GM18520 (cell line): ENCODE data around the gene LAMC3.

Experiments
- ATAC-seq: cut with Tn5 transposase; IDR thresholded peaks from one replicate; pipeline ENCODE4 v1.9.1; 2021; ENCODE audit not compliant: unreplicated experiment

LAMC3 gene

DNA sequence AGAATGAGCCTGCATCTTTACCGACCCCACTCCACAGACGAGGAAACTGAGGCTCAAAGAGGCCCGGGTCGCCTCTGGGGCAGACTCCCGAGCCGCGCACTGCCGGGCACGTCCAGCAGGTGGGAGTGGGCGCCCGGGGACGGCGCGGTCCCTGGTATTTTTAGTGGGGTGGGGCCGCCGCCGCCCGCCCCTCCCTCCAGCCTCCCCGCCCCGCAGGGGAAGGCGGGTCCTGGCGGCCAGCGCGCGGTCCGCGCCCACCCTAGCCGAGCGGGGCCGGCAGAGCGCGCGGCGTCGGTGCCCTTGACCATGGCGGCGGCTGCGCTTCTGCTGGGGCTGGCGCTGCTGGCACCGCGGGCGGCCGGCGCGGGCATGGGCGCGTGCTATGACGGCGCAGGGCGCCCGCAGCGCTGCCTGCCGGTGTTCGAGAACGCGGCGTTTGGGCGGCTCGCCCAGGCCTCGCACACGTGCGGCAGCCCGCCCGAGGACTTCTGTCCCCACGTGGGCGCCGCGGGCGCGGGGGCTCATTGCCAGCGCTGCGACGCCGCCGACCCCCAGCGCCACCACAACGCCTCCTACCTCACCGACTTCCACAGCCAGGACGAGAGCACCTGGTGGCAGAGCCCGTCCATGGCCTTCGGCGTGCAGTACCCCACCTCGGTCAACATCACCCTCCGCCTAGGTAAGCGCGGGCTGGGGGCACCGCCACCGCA lies at the start of gene LAMC3:
TSS of gene LAMC3 (plus strand) at position 266 of the 710 bp plus-strand sequence. CDS start at position 307, 41 bp downstream.
- no peak for ATAC-seq

DNA sequence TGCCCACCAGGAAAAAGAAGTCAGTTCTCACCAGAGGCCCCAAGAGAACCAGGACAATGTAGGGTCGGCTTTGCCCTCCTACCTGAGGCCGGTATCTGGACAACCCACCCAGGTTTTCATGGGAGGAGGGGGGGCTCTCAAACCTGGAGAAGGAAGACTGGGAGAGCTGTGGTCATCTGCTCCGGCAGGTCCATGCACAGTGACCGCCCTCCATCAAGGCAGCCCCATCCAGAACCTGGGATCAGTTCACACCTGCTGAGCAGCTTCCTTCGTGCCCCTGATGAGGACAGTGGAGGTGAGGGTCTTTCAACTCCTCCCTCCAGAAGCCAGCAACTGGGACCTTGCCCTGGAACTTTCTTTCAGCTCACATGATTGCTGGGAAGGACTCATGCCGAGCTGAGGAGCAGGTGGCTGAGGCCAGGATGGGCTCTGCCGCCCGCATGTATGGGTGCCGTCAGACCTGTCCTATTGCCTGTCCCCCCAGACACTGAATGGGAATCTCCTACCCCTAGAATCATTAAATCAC lies 49.1 kb upstream of the LAMC3 start:
- ATAC-seq: no peak

DNA sequence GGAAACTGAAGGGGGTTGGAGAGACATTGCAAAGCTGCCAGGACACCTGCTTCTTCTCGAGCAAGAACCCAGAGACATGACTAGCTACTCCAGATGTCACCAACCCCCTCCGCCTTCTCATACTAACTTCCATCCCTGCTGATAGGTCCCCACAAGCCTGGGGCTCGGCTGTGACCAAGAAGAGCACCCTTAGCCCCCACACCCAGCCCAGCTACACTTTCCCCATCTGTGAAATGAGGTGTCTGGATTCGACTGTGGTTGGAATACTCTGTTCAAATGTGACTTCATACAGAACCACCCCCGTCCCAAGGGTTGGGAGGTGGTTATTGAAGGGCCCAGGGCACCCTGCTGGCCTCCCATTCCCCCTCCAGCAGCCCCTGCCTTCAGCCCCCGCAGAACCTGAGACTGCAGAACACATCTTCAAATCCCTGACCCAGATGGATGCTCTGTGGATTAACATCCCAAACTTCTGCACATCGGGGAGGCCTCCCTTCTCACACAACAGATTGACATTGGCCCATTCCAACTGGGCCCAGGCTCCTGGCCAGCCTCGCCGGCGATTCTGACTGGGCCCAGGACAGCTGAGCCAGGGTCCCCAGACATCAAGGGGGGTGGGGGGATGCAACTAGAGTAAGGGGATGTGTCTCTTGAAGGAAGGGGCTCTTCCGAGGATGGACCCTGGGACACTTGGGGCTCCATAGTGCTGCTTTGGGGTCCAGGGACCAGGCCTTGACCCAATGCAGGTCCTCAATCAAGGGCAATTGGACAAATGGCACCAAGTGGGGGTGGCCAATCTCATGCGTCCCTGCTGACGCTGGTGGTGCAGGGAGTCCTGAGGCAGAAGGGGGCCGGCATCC lies 48.2 kb upstream of the LAMC3 start:
- no peak for ATAC-seq

DNA sequence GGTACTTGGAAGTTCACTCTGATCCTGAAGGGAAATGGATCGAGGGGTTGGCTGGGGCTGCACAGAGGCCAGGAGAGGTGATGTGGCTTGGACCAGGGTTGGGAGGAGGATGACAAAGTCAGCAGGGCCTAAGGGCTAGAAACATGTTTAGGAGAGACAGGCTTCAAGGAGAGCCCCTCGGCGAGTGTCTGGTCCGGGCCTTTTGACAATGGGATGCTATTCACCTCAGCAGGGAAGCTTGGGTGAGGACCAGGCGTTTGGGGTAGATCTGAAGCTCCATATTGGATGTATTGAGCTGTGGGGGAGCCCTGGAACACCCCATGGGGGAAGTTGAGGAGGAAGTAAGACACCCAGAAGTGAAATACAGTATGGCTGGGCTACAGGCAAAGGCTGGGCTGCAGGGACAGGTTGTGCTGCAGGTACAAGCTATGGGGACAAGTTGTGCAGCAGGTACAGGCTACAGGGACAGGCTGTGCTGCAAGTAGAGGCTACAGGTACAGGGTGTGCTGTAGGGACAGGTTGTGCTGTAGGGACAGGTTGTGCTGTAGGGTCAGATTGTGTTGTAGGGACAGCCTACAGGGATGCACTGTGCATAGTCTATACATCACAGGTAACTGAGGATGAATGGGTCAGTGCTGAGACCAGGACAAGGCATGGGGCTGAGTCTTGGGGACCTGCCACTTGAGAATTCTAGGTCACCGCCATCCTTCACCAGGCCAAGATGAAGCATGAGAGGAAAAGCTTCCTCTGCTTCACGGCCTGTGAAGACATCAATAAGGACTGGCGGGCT lies 47.3 kb upstream of the LAMC3 start:
- no peak for ATAC-seq

DNA sequence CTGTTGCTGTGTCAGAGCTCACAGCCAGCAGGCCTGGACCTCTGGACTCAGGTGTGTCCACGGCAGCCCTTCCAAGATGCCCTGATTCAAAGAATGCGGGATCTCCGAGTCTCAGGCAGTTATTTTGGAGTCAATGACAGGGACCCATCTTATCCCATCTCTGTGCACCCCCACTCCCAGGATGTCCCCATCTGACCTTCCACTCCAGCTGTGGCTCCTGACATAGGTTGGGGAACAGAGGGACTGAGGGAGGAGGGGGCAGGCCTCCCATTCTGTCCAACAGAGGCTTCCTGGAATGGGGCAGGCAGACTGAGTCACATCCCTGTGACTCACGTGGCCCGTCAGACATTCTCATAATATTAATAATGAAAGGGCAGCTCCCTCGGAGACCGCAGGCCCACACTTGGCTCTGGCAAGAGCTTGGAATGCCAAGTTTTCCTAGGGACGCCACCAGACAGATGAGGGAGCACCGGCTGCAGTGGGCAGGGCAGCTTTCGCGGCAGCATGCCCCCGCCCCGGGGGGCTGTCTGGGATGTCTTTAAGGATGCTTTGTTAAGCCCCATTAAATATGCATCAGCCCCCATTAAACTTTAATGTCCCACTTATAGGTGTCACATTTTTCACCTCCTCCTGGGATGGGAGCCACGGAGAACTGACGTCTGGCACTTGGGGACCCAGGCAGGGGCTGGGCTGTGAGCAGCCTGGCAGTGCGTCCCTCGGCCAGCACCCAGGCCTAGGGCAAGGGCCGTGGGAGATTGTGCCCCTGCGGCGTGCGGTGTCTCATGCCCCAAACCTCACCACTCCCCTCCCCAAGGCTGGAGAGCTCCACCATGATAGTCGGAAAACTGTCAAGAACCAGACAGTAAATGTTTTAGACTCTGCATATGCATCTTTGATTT lies 46.3 kb upstream of the LAMC3 start:
- no peak for ATAC-seq

DNA sequence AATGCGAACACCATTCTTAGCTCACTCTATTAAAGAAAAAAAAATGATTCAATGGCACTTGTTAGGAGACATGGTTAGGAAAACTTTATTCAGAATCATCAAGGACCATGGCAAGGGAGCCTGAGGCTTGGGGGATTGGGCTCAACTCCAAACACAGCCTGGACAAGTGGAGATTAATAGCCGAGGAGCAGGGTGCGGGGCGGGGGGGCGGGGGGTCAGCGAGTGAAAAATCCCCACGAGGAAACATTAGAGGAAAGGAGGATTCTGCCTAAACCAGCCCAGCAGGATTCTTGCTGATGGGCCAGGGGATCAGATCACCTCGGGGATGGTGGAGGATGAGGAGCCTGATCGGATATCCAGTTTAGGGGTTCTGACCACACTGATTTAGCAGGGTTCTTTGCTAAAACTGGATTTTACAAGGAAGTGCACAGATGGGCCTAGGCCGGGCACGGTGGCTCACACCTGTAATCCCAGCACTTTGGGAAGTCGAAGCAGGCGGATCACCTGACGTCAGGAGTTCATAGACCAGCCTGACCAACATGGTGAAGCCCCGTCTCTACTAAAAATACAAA lies 45.6 kb upstream of the LAMC3 start:
- no peak for ATAC-seq

DNA sequence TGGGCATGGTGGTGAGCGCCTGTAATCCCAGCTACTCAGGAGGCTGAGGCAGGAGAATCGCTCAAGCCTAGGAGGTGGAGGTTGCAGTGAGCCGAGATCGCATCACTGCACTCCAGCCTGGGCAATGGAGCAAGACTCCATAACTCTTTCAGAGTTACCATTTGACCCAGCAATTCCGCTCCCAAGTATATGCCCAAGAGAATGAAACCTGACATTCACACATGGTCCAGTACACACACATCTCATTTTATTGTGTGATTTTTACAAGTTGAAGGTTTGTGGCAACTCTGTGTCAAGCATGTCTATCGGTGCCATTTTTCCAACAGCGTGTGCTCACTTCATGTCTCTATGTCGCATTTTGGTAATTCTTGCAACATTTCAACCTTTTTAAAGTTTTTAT lies 45.1 kb upstream of the LAMC3 start:
- ATAC-seq: no peak

DNA sequence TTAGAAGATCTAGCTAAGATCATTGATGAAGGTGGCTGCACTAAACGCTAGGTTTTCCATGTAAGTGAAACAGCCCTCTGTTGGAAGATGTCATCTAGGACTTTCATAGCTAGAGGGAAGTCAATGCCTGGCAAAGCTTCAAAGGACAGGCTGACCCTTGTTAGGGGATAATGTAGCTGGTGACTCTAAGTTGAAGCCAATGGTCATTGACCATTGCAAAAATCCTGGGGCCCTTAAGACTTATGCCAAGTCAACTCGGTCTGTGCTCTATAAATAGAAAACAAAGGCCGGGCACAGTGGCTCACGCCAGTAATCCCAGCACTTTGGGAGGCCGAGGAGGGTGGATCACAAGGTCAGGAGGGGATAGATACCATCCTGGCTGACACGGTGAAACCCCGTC lies 43.3 kb upstream of the LAMC3 start:
- ATAC-seq: no peak

DNA sequence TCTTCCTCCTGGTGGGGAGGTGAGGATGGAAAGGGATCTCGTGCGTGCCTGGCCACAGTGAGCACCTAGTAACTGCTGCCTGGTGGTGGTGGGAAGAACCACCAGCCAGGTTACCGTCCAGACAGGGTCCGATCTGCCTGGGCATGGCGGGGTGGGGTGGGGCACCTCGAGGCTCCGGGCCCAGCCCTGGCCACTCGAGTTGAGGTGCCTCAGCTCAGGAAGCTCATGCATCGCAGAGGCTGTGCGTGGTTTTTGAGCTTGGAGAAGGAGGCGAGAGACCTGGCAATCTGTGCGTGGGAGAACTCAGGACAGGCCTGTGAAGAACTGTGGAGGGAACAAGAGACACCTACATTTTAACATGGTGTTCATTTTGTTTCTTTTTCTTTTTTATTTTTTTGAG lies 38.9 kb upstream of the LAMC3 start:
- ATAC-seq: no peak

DNA sequence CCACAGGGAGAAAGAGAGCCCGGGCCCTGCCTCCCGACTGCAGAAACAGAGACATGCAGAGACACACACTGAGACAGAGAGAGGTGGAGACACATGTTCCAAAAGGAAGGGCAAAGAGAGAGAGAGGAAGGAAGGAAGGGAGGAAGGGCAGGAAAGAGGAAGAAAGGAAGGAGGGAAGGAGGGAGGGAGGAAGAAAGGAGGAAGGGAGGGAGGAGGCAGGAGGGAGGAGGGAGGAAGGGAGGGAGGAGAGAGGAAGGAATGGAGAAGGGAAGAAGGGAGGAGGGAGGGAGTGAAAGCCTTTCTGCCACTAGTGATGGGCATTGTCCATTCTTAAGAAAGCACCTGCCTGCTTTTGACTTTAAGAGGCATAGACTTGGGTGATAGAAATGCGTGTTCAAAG lies 38.1 kb upstream of the LAMC3 start:
- ATAC-seq: no peak

DNA sequence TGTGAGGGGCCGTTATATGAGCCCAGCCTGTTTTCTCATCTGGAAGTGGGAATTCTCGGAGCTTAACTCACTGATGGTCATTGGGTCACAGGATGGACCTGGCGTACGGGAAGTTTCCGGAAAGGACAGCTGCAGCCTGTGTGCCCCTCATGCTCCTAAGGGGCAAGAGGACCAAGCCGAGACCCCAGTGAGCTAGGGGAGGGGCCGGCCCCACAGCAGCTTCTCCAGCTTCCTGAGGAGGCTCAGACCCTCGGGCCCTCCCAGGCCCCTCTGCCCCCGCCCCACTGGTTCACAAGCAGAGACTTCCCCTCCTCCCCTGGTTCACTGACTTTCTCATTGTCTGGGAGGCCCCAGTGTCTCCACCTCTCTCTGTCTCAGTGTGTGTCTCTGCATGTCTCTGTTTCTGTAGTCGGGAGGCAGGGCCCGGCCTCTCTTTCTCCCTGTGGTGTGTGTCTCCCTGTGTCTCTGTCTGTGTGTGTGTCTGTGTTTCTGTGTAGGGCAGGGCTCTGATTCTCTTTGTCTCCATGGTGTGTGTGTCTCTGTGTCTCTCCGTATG lies 37.6 kb upstream of the LAMC3 start:
- ATAC-seq: no peak

DNA sequence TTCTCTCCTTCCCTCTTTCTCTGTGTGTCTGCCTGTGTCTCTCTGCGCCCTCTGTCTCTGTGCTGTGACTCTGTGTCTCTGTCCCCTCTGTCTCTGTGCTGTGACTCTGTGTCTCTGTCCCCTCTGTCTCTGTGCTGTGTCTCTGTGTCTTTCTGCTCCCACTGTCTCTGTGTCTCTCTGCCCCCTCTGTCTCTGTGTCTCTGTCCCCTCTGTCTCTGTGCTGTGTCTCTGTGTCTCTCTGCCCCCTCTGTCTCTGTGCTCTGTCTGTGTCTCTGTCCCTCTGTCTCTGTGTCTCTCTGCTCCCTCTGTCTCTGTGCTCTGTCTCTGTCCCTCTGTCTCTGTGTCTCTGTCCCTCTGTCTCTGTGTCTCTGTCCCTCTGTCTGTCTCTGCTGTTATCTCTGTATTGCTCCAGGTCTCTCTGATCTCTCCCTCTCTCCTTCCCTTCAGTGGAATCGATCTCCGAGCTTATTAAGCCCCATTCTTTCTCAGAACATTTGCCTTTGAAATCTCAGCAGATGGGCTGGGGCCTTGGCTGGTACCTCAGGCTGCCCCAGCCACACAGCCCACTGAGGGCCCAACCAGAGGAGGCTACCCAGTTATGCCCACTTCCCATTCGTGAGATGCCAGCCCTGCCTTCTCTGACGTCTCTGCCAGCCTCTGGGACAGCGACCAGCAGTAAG lies 36.6 kb upstream of the LAMC3 start:
- ATAC-seq: no peak

DNA sequence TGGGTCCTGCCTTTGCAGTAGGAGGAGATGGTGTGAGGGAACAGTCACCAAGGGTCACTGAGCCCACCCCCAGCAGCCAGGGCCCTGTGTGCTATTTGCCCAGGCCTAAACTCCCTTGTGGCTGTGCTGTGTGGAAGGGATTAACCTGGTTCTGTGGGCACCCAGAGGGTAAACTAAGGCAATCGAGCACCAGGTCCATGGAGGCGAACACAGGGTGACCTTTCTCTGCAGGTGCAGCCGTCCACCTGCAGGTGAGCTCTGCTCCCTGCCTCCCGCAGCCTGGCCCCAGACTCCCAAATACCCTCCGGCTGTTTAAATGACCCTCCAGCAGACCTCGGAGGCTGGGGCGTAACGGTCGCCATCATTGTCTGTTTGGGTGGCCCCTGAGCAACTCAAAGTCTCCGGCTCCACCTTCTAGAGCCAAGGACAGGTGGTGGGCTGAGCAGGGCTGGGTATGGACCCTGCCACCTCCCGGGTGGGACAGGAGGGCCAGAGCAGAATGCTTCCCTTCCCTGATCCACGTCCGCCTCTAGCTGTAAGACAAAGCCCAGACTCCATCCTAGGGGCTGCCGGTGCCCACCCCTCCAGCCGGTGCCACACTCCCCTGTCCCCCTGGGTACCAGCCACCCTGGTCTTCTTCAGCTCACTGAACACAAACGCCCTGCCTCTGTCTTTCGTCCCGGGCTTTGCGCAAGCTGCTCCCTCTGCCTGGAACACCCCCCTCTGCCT lies 35.9 kb upstream of the LAMC3 start:
- ATAC-seq: no peak

DNA sequence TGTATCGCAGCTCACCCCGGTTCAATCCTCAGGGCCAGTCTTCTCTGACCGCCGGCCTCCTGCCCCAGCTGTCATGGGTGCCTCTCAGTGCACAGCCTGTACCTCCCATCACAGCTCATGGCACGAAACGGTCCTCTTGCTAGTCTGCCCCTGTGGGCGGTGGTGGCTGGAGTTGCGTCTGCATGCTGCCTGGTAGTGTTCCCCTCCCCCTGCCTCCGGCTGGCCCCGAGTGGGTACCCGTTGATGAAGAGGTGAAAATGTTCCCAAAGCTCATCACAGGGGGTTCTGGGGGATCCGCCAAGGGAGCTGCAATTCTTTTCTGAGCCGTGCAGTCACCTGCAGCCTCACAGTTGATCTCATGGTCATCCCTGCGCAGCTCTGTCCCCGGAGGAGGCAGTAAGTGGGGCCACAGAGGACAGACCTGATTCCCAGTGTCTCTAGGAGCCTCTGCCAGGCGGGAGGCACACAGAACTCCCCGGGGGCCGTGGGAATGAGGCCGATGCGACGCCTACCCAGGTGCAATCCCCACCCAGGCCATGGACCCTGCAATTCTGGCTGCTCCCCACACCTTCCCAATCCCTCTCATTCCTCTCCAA lies 35.2 kb upstream of the LAMC3 start:
- ATAC-seq: no peak

DNA sequence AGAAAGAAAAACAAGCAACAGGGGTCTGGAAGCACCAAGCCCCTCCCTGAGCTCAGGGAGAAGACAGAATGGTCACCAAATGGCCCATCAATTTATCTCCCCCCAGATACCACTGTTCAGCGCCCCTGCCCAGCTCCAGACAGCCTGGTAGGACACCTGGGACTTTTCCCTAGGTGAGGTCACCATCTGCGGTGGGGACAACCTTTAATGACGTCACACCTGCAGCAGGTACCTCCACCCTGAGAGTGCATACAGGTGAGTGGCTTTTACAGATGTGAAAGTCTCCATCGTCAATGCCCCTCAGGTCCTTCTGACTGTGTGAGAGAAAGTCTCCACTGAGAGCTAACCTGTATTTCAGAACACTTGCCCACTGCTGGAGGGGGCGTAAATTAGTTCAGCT lies 34.3 kb upstream of the LAMC3 start:
- ATAC-seq: no peak

DNA sequence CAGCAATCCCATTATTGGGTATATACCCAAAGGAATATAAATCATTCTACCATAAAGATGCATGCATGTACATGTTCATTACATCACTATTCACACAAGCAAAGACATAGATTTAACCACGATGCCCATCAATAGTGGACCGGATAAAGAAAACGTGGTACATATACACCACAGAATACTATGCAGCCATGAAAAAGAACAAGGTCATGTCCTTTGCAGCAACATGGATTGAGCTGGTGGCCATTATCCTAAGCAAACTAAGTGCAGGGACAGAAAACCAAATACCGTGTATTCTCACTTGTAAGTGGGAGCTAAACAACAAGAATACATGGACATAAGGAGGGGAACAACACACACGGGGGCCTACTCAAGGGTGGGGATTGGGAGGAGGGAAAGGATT lies 33.8 kb upstream of the LAMC3 start:
- ATAC-seq: no peak

DNA sequence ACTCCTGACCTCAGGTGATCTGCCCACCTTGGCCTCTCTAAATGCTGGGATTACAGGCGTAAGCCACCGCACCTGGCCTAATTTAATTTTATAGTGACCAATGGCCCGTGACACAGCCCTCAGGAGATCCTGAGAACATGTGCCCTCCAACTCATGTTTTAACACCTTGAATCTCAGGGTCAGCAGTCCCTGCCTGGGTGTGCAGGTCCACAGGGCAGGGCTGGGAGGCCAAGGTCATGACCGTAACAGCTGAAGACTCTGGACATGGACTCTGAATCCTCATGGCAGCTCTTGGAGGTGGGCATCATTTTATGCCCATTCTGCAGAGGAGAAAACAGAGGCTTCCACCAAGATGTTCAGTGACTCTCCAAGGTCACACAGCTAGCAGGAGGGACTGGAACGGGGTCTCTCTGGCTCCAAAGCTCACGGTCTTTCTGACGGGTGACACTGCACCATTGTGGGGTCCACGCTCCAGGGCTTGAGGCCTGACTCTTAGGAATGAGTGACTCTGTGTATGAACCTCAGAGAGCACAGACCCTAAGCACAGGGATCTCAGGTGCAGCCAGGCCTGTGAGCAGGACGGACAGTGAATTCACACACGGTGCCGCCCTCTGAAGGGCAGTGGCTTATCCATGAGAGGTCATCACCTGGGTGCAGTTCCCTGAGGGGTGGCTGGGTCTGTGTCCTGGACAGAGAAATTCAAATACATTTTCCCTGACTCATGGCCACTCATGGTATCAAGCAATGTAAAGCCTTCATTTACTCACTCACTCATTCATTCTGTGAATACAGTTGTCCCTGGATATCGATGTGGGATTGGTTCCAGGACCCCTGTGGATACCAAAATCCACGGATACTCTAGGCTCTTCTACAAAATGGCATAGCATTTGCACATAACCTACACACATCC lies 32.8 kb upstream of the LAMC3 start:
- ATAC-seq: no peak
